PFSK-1 (cell line): Measurements from ENCODE around the gene GFER.

Experiments
- REST ChIP-seq, 2 experiments: IDR thresholded peaks; 2 replicates each; pipeline versions ENCODE4 v1.6.1 to v1.8.0; 2011 to 2012; ENCODE audit warnings: low read depth in 2 of 2, low read length in 2 of 2, control low read depth in 1 of 2, inconsistent platforms in 1 of 2, mild to moderate bottlenecking in 1 of 2, moderate library complexity in 1 of 2; ENCODE audit not compliant: insufficient read depth in 1 of 2
- TAF1 ChIP-seq: IDR thresholded peaks from 2 replicates; pipeline ENCODE4 v1.6.1; 2012; ENCODE audit warnings: low read length, control low read depth, borderline replicate concordance; ENCODE audit not compliant: insufficient read depth

GRCh38 chr16:1991135-1991551 is 7.2 kb downstream of the GFER start:
- TF ChIP-seq TAF1 (no peak), REST (IDR thresholded peaks at IDR 0.05; ENCODE audit: insufficient read depth in 1 of 2, low read depth in 2 of 2, low read length in 2 of 2) (no peak)
